IMR-90 (cell line): Measurements from ENCODE around the gene TUBGCP2. TPM values are rescaled to one million over a fixed set of nuclear protein-coding genes. Genes with fewer than 3 reads are reported as not detected.

Source experiments
- ATAC-seq: fragments of 200-7000 bp; cut with Tn5 transposase; 2 replicates; pipeline ENCODE4 v1.9.1; 2020; ENCODE audit warnings: low read depth, mild to moderate bottlenecking, moderate library complexity
- Bru-seq: library from RNA; stranded (reverse); fragments of 400-500 nt; gene quantifications from one replicate; lab custom pipeline; 2021; lab: Mats Ljungman, UMichigan
- BruChase-seq, 2 experiments: library from RNA; stranded (reverse); fragments of 400-500 nt; gene quantifications; one replicate each; lab custom pipeline; 2021; lab: Mats Ljungman, UMichigan
- BruUV-seq: library from RNA; stranded (reverse); fragments of 400-500 nt; replicated peaks from 2 replicates; lab custom pipeline; 2021; lab: Mats Ljungman, UMichigan
- CTCF ChIA-PET: fragments of 300-600 bp; formaldehyde crosslinking; extraction: SDS; loops from one replicate; lab custom pipeline; 2021; ENCODE audit warnings: antibody characterized with exemption; lab: Yijun Ruan, JAX
- POLR2A ChIA-PET: fragments of 300-600 bp; sonication (Branson Sonifier 250); formaldehyde crosslinking; loops from one replicate; lab custom pipeline; 2022; ENCODE audit warnings: antibody characterized with exemption; ENCODE audit not compliant: unreplicated experiment; lab: Charles Lee
- DNase-seq: peaks from one replicate; pipeline ENCODE4 v3.0.0; 2013
- H2AFZ ChIP-seq: replicated peaks from 2 replicates; pipeline ENCODE3; 2013; ENCODE audit warnings: low read length, mild to moderate bottlenecking; ENCODE audit not compliant: poor library complexity
- H2AK5ac ChIP-seq: 2 replicates; pipeline ENCODE4 v1.6.1; 2013; ENCODE audit warnings: low read depth, low read length, inconsistent platforms
- H2AK9ac ChIP-seq: replicated peaks from 2 replicates; pipeline ENCODE3; 2013; ENCODE audit warnings: mild to moderate bottlenecking, low read depth, low read length, moderate library complexity; ENCODE audit not compliant: poor library complexity
- H2BK120ac ChIP-seq: 2 replicates; pipeline ENCODE4 v1.6.1; 2013; ENCODE audit warnings: low read depth, low read length, inconsistent platforms
- H2BK15ac ChIP-seq: 3 replicates; pipeline ENCODE4 v1.6.1; 2013; ENCODE audit warnings: low read depth, low read length, inconsistent platforms
- H2BK20ac ChIP-seq: 2 replicates; pipeline ENCODE4 v1.6.1; 2013; ENCODE audit warnings: low read depth, mild to moderate bottlenecking, inconsistent platforms, low read length, moderate library complexity
- H2BK5ac ChIP-seq: 2 replicates; pipeline ENCODE4 v1.6.1; 2013; ENCODE audit warnings: mild to moderate bottlenecking, low read depth, low read length, inconsistent platforms; ENCODE audit not compliant: poor library complexity, severe bottlenecking
- H3K14ac ChIP-seq: replicated peaks from 2 replicates; pipeline ENCODE4 v1.6.1; 2013; ENCODE audit warnings: low read depth, low read length, inconsistent platforms
- H3K18ac ChIP-seq: 2 replicates; pipeline ENCODE4 v1.6.1; 2013; ENCODE audit warnings: low read depth, low read length, control low read depth
- H3K23ac ChIP-seq: 2 replicates; pipeline ENCODE4 v1.6.1; 2013; ENCODE audit warnings: low read depth, low read length, inconsistent platforms
- H3K27ac ChIP-seq: 2 replicates; pipeline ENCODE4 v1.5.1; 2013; ENCODE audit warnings: mild to moderate bottlenecking, control low read depth, low read length; ENCODE audit not compliant: insufficient read depth
- H3K27me3 ChIP-seq: 2 replicates; pipeline ENCODE4 v1.6.1; 2013; ENCODE audit warnings: low read length; ENCODE audit not compliant: control insufficient read depth, insufficient read depth
- H3K36me3 ChIP-seq: 2 replicates; pipeline ENCODE4 v1.6.1; 2013; ENCODE audit warnings: low read length, mixed read lengths; ENCODE audit not compliant: control insufficient read depth, insufficient read depth
- H3K4ac ChIP-seq: 2 replicates; pipeline ENCODE4 v1.6.1; 2013; ENCODE audit warnings: low read depth, low read length, inconsistent platforms
- H3K4me1 ChIP-seq: 2 replicates; pipeline ENCODE4 v1.6.1; 2013; ENCODE audit warnings: low read length, mixed read lengths; ENCODE audit not compliant: control insufficient read depth, insufficient read depth
- H3K4me2 ChIP-seq: 2 replicates; pipeline ENCODE4 v1.6.1; 2013; ENCODE audit warnings: low read depth, mild to moderate bottlenecking, control low read depth, low read length, moderate library complexity
- H3K4me3 ChIP-seq: 2 replicates; pipeline ENCODE4 v1.5.1; 2013; ENCODE audit warnings: low read depth, mild to moderate bottlenecking, control low read depth, low read length, moderate library complexity; ENCODE audit not compliant: insufficient read depth
- H3K56ac ChIP-seq: 2 replicates; pipeline ENCODE4 v1.6.1; 2013; ENCODE audit warnings: low read length, inconsistent platforms; ENCODE audit not compliant: insufficient read depth; ENCODE audit errors: extremely low read depth
- H3K79me1 ChIP-seq, 2 experiments: 2 replicates each; pipeline ENCODE4 v1.6.1; 2013; ENCODE audit warnings: low read length in 2 of 2, inconsistent platforms in 1 of 2, low read depth in 1 of 2
- H3K9ac ChIP-seq: 2 replicates; pipeline ENCODE4 v1.6.1; 2013; ENCODE audit warnings: low read depth, low read length, control low read depth
- H3K9me1 ChIP-seq: 2 replicates; pipeline ENCODE4 v1.6.1; 2013; ENCODE audit warnings: low read length, inconsistent platforms; ENCODE audit not compliant: insufficient read depth
- H3K9me3 ChIP-seq: 2 replicates; pipeline ENCODE4 v1.6.1; 2013; ENCODE audit warnings: low read length; ENCODE audit not compliant: control insufficient read depth, insufficient read depth
- H4K20me1 ChIP-seq: 2 replicates; pipeline ENCODE4 v1.6.1; 2013; ENCODE audit warnings: low read length, inconsistent platforms; ENCODE audit not compliant: insufficient read depth
- H4K5ac ChIP-seq: 2 replicates; pipeline ENCODE4 v1.6.1; 2013; ENCODE audit warnings: mild to moderate bottlenecking, low read depth, low read length, control low read depth
- H4K8ac ChIP-seq, 2 experiments: 2 replicates each; pipeline ENCODE4 v1.6.1; 2013; ENCODE audit warnings: low read depth in 2 of 2, low read length in 2 of 2, control low read depth in 1 of 2, inconsistent platforms in 1 of 2
- H4K91ac ChIP-seq: 2 replicates; pipeline ENCODE4 v1.6.1; 2013; ENCODE audit warnings: low read depth, low read length, inconsistent platforms; ENCODE audit not compliant: insufficient read depth
- CHD1 ChIP-seq: IDR thresholded peaks from 2 replicates; pipeline ENCODE4 v1.6.1; 2012; ENCODE audit warnings: low read depth, low read length, improper control_type of control experiment
- ELK1 ChIP-seq: fragments of 150-350 bp; IDR thresholded peaks from 2 replicates; pipeline ENCODE4 v1.6.1; 2016; ENCODE audit warnings: low read depth, mild to moderate bottlenecking, low read length, moderate library complexity, borderline replicate concordance
- MAFK ChIP-seq: IDR thresholded peaks from 2 replicates; pipeline ENCODE4 v1.6.1; 2012; ENCODE audit warnings: low read depth, low read length, improper control_type of control experiment
- MXI1 ChIP-seq: IDR thresholded peaks from 2 replicates; pipeline ENCODE4 v1.6.1; 2012; ENCODE audit warnings: low read depth, mild to moderate bottlenecking, low read length, moderate library complexity, borderline replicate concordance
- NFE2L2 ChIP-seq: fragments of 150-350 bp; IDR thresholded peaks from 2 replicates; pipeline ENCODE4 v1.6.1; 2016; ENCODE audit warnings: low read depth, mild to moderate bottlenecking, low read length
- POLR2A ChIP-seq: IDR thresholded peaks from 2 replicates; pipeline ENCODE4 v1.6.1; 2012; ENCODE audit warnings: mild to moderate bottlenecking, low read depth, low read length
- RAD21 ChIP-seq: IDR thresholded peaks from 2 replicates; pipeline ENCODE4 v1.6.1; 2012; ENCODE audit warnings: low read length, improper control_type of control experiment
- WGBS, 2 experiments: methylation state at CpG; one replicate each; pipeline versions ENCODE4 v1.1.5 to v1.1.7; 2013; ENCODE audit warnings: missing lambda C conversion rate in 2 of 2; ENCODE audit not compliant: insufficient read length in 1 of 2; ENCODE audit errors: extremely low coverage in 2 of 2; 5-methylcytosine and 5-hydroxymethylcytosine counted together
- dilution Hi-C: fragments of 300-500 bp; cut with HindIII; formaldehyde crosslinking; loops from one replicate; pipeline ENCODE4 v1.14.3; 2018; ENCODE audit warnings: low sequenced_read_pairs; ENCODE audit not compliant: unreplicated experiment
- in situ Hi-C: fragments of 300-500 bp; cut with MboI; formaldehyde crosslinking; loops from 3 replicates; pipeline ENCODE4 v1.14.3; 2019; ENCODE audit warnings: low sequenced_read_pairs, inconsistent platforms, mixed read lengths
- intact Hi-C: fragments of 100-400 bp; cut with micrococcal nuclease; formaldehyde crosslinking; loops from 2 replicates; pipeline ENCODE4 v1.10.0; 2022
- long read RNA-seq: library from polyadenylated mRNA; unstranded; transcript quantifications from one replicate; pipeline ENCODE4 v2.0.0, GENCODE V29; 2021; ENCODE audit not compliant: unreplicated experiment
- polyA plus RNA-seq, 3 experiments: library from polyadenylated mRNA; depleted of rRNA; stranded (reverse); fragments of >200 nt; gene quantifications; 2 replicates each; pipeline ENCODE4 v1.2.3, GENCODE V29; 2012; ENCODE audit warnings: low replicate concordance in 1 of 3
- total RNA-seq: library from RNA; depleted of rRNA; stranded (reverse); fragments of >200 nt; gene quantifications from 2 replicates; pipeline ENCODE4 v1.2.3, GENCODE V29; 2012; rRNA removed
- TF ChIP-seq, protein P1 (sequence below): conservative IDR thresholded peaks from 2 replicates; pipeline ENCODE4 v1.5.1; 2012; ENCODE audit warnings: mild to moderate bottlenecking, low read depth, low read length, improper control_type of control experiment

Gene TUBGCP2, protein sequence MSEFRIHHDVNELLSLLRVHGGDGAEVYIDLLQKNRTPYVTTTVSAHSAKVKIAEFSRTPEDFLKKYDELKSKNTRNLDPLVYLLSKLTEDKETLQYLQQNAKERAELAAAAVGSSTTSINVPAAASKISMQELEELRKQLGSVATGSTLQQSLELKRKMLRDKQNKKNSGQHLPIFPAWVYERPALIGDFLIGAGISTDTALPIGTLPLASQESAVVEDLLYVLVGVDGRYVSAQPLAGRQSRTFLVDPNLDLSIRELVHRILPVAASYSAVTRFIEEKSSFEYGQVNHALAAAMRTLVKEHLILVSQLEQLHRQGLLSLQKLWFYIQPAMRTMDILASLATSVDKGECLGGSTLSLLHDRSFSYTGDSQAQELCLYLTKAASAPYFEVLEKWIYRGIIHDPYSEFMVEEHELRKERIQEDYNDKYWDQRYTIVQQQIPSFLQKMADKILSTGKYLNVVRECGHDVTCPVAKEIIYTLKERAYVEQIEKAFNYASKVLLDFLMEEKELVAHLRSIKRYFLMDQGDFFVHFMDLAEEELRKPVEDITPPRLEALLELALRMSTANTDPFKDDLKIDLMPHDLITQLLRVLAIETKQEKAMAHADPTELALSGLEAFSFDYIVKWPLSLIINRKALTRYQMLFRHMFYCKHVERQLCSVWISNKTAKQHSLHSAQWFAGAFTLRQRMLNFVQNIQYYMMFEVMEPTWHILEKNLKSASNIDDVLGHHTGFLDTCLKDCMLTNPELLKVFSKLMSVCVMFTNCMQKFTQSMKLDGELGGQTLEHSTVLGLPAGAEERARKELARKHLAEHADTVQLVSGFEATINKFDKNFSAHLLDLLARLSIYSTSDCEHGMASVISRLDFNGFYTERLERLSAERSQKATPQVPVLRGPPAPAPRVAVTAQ
- total RNA-seq (65.0 and 72.6 TPM in 2 replicates), polyA plus RNA-seq (2012; rRNA removed) (48.1 and 48.6 TPM in 2 replicates), Bru-seq, nascent RNA (percentile 73 among the genes with signal in this experiment), BruChase-seq, experiment 1, labeled RNA remaining after a 6-hour chase (percentile 75 among the genes with signal in this experiment), BruChase-seq, experiment 2, labeled RNA remaining after a 2-hour chase (percentile 69 among the genes with signal in this experiment)
- 23.0 and 41.7 TPM in 2 replicates for polyA plus RNA-seq (2012; cell fraction: cytosol; rRNA removed)
- polyA plus RNA-seq (2012; cell fraction: nucleus; rRNA removed; ENCODE audit: low replicate concordance): 62.3 and 99.6 TPM in 2 replicates
- long read RNA-seq, full-length matches to known transcripts: 81 of 118 reads
- long read RNA-seq, partial matches to known transcripts: 15 of 118 reads
- long read RNA-seq, other reads (novel, unspliced or antisense): 22 of 118 reads

DNA sequence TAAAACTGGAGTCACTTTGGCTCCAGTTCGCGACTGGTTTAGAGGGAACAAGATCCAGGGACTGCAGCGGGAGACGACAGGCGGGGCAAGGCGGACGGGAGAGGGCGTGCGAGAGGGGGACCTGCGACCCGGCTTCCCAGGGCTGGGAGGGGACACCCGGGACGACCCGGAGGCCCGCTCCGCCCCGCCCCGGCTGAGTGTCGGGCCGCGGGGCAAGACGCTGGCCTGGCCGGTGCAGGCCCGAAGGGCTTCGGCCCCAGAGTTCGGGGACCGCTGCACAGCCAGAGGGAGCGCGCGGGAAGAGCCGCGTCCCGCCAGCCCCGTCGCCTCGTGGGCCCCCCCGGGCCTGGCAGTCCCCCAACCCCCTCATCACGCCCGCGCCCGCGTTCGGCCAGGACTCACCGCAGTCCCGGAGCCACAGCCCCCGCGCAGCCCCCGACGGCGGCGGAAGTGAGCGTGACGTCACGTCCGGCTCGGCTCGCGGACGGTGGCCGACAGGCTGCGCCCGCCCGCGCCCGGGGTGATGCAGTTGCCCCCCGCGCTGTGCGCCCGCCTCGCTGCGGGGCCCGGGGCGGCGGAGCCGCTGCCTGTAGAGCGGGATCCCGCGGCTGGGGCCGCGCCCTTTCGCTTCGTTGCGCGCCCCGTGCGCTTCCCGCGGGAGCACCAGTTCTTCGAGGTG is at the start of gene TUBGCP2, which contains the start of gene ZNF511:
TUBGCP2 (minus strand) TSS at position 452 of the 679 bp plus-strand sequence. CDS start 5,931 bp downstream, outside the sequence.
ZNF511 (plus strand) TSS at position 494 of the 679 bp plus-strand sequence; CDS start at position 524, 30 bp downstream.
- Histone ChIP-seq H3K4me3 (peak within 1 kb of the TSS; percentile 67), H4K20me1 (peaks cover 40% of the 10 kb centered on the region), H3K18ac (peak within 1 kb of the TSS; percentile 6; the same call in 1 of the 2 replicates), H4K5ac (peak within 1 kb of the TSS; percentile 18), H4K91ac (peak within 1 kb of the TSS; percentile 94), H3K4me2 (peak within 1 kb of the TSS; percentile 100), H3K27ac (peak within 1 kb of the TSS; percentile 83), H2AK9ac (peak within 1 kb of the TSS; percentile 99), H3K9me1 (peaks cover 14% of the 10 kb centered on the region; the same call in 1 of the 2 replicates), H3K79me1 (peaks cover 11 to 51% of the 10 kb centered on the region in 2 experiments), H2BK20ac (no peak within 1 kb of the TSS), H2BK15ac (no peak within 1 kb of the TSS), H2BK5ac (peak within 1 kb of the TSS; percentile 92), H2AFZ (peak within 1 kb of the TSS; percentile 99), H3K27me3 (no peaks in the 10 kb centered on the region), H2BK120ac (peak within 1 kb of the TSS; percentile 90), H3K23ac (peak within 1 kb of the TSS; percentile 97), H4K8ac (peak within 1 kb of the TSS; percentile 96 to 98; a peak in 3 of 4 replicates), H3K9me3 (no peaks in the 10 kb centered on the region), H3K4me1 (peaks cover 8% of the 10 kb centered on the region), H3K56ac (peak within 1 kb of the TSS; percentile 89; the same call in 1 of the 2 replicates), H3K36me3 (peaks cover 14% of the 10 kb centered on the region; the same call in 1 of the 2 replicates), H3K4ac (peak within 1 kb of the TSS; percentile 99), H3K14ac (peak within 1 kb of the TSS; percentile 95), H3K9ac (peak within 1 kb of the TSS; percentile 88), H2AK5ac (peak within 1 kb of the TSS; percentile 69)
- no TSS peak for BruUV-seq
- intact Hi-C loops: loop anchor here (2.0 to 5.0 kb wide), 3 partner anchors 46 to 161 kb away; partner anchors contain the start of gene KNDC1
- CTCF ChIA-PET: interaction anchor here (0.6 to 1.1 kb wide), 4 partner anchors 13 to 46 kb away, joined by 3 to 5 read pairs (median 4); no protein-coding TSS in a partner anchor
- in situ Hi-C loops: no loop called here
- DNase-seq (peak; percentile 79), ATAC-seq (peak; percentile 82)
- dilution Hi-C loops: no loop called here
- WGBS, 2 experiments: 0% methylated on average over 17 of the region's 89 CpGs; no CpG with 5 or more reads in 1 of the 2 experiments
- POLR2A ChIA-PET: no interaction called here
- TF ChIP-seq NFE2L2 (0 out of 2 replicates have a peak, but pooled peaks have one; percentile 17), MXI1 (peak; percentile 45; the same call in 1 of the 2 replicates), ELK1 (0 out of 2 replicates have a peak, but pooled peaks have one; percentile 2), CHD1 (peak; percentile 63; the same call in 1 of the 2 replicates), MAFK (no peak), POLR2A (peak; percentile 83), RAD21 (no peak)
- TF ChIP-seq, protein P1, sequence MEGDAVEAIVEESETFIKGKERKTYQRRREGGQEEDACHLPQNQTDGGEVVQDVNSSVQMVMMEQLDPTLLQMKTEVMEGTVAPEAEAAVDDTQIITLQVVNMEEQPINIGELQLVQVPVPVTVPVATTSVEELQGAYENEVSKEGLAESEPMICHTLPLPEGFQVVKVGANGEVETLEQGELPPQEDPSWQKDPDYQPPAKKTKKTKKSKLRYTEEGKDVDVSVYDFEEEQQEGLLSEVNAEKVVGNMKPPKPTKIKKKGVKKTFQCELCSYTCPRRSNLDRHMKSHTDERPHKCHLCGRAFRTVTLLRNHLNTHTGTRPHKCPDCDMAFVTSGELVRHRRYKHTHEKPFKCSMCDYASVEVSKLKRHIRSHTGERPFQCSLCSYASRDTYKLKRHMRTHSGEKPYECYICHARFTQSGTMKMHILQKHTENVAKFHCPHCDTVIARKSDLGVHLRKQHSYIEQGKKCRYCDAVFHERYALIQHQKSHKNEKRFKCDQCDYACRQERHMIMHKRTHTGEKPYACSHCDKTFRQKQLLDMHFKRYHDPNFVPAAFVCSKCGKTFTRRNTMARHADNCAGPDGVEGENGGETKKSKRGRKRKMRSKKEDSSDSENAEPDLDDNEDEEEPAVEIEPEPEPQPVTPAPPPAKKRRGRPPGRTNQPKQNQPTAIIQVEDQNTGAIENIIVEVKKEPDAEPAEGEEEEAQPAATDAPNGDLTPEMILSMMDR: 0 out of 2 replicates have a peak, but pooled peaks have one; percentile 19
